HG02642 (cell line): Measurements from ENCODE around the gene SEL1L2.

Experiments
- ATAC-seq: cut with Tn5 transposase; IDR thresholded peaks from one replicate; pipeline ENCODE4 v1.9.1; 2021; ENCODE audit warnings: mild to moderate bottlenecking; ENCODE audit not compliant: unreplicated experiment, poor library complexity

SEL1L2 gene

DNA sequence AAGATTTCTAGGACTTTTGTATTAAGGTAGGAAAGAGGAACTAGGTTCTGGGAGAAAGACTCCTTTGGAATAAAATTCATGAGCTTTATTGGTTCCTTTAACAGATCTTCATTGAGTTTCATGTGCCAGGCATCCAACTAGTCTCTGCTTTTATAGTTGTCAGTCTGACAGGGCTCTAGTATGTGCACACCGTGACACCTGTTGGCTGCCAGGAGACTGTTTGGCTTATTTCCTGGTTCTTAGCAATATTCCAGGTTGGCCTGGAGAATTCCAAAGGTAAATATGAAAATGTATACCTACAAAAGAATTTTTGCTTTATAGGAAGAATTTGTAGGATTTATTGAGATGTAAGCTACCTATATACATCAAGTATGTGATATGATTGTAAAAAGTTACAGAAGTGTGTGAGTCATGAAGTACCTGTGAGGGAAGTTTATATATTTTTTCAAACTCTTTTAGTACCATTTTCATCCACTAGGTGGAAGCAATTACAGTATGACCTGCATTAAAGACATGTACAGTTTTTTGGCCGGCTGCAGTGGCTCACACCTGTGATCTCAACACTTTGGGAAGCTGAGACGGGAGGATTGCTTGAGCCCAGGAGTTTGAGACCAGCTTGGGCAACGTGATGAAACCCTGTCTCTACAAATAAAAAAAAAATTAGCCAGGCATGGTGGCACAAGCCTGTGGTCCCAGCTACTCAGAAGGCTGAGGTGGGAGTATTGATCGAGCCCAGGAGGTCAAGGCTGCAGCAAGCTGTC lies 170.3 kb downstream of the SEL1L2 start:
- ATAC-seq = peak; percentile 80

DNA sequence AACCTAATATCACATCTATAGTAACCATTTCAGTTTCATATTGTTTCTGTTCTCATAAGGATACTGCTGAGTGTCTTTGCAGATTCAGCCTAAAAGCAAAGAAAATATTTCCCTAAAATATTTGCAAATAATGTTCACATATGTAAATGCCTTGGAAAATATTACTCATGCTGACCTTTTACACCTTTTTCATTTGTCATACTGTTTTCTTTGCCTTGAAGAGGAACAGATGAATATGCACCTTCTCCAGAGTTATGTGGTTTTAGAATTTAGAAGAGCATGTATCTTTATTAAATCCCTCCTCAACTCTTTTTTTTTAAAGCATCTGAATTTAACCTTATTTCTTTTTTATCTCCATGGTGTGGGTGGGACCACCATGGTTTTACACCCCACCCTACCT lies 173.1 kb downstream of the SEL1L2 start:
- ATAC-seq = no peak

DNA sequence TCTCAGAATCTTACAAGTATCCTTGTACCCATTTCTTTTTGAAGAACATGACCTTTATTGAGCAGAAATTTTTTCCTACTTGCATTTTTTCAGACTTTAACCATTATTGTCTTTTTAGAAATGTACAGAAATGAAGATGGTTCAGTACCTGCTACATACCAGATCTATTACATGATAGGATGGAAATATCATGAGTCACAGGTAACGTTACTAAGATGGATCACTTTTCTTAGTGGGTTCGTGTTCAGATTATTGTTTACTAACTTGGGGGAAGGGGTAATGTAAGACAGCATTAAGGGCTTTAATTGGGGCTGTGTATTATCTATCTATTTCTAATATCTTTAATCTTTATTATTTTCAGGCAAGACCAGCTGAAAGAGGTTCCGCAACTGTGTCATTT lies 173.7 kb downstream of the SEL1L2 start:
- ATAC-seq = no peak

DNA sequence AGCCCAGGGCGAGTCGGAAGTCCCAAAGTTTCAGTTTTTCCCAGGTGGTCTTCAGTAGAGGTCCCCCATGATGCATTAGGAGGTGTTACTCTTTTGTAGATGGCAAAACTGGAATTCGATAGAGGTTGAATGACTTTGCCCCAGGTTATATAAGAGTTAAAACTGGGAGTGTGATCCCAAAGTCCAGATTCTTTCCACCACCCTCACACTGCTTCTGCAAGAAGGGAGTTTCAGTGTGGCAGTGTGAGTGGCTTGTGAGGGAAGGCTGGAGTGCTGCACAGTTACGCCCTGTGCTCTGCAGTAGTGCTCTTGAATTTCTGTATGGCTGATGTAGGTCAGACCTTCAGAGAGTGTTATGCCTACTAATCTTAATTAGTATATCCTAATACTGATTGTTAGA lies 175.7 kb downstream of the SEL1L2 start:
- ATAC-seq = no peak

DNA sequence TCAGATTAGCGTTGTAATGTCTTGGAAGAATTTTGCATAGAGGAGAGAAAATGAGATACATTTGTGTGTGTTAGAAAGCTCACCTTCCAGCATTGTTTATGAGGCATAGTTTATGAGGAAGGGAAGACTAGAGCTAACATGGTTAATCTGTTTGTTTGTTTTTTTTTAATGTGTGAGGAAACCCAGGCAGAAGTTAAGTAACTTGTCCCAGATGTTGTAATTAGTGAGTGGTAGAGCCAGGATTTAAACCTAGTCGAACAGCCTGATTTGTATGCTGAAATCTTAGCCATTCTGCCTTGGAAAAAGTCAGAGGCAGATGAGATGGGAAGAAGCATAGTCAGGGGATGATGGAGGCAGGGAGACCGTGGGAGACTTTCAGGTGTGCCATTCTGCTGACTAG lies 176.5 kb downstream of the SEL1L2 start:
- ATAC-seq = no peak

DNA sequence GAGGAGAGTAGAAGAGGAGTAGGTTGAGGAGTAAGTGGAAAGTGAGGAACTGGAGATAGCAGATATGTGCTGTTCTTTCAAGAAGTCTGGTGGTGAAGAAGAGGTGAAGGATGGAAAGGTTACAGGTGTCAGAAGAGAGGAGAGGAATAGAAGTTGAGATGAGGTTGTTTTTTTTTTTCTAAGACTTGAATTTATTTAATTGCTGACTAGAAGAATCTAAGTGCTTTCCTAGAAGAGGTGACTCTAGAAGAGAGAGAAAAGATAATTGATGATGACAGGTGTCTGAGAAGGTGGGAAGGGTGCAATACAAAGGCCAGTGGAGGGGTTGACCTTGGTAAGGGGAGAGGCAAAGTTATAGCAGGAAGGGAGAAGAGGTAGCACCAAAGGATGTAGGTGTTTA lies 180.0 kb downstream of the SEL1L2 start:
- no peak for ATAC-seq

DNA sequence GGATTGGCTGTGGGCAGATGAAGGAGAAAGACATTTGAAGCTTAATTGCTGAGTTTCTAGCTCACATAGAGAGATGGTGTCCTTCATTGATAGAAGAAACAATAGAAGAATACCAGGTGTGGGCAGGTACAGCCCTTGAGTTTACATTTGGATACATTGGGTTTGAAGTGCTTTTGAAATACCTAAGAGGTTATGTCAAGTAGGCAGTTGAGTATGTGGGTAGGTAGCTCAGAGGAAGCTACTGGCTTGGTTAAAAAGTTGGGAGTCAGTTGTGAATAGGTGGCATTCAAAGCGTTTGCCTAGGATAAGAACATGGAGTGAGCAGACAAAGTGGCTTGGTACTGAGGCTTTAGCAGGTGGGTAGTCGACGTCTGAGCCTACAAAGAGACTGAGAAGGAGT lies 180.6 kb downstream of the SEL1L2 start:
- no peak for ATAC-seq

DNA sequence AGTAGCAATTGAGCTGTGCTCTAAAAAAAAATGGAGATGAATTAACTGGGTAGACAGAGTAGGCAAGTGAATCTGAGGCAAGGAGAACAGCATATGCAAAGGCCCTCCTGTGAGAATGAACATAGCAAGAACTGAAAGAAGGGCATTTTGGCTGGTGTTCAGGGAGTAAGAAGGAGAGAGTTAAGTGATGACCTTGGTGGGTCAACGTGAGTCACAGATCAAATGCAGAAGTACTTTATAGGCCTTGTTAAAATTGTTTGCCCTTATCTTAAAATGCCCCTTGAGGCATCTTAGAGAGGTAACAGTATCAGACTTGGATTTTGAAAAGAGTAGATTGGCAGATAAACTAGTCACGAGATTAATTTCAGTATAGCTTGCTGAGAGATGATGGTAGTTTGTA lies 181.0 kb downstream of the SEL1L2 start:
- no peak for ATAC-seq

DNA sequence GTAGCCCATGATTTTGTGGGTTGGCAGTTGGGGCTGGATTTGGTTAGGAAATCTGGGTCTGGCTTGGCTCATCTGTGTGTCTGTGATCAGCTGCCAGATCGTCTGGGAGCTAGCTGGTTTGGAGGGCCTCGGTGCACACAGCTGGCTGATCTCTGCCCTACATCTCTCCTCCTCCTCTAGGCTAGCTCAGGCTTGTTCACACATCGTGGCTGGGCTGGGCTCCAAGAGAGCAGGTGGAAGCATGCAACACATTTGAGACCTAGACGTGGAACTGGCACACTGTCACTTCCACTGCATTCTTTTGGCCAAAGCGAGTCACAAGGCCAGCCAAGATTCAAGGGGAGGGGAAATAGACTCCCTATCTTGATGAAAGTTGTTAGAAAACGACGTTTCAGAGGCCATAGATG lies 189.7 kb downstream of the SEL1L2 start:
- no peak for ATAC-seq

DNA sequence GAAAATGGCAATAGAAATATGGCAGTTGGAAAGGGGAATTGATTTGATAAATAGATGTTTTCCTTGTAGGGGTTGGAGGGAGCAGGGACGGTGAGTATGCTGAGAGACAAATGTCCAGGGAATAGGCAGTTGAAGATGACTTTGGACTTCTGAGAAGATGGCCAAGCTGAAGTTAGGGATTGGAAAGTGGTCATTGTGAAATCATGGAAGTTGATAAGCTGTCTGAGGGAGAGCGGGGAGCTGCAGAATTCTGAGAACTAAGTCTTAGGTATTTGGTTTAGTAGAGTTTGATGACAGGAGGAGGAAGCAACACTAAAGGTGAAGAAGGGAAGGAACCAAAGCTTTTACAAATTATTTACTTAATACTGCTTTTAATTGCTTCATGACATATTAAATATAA lies 190.4 kb downstream of the SEL1L2 start:
- ATAC-seq = no peak
